GM21825 (cell line): ENCODE results near the gene TAF10.

Experiments
- ATAC-seq: cut with Tn5 transposase; IDR thresholded peaks from one replicate; pipeline ENCODE4 v1.9.1; 2021; ENCODE audit warnings: mild to moderate bottlenecking, moderate library complexity; ENCODE audit not compliant: unreplicated experiment

TAF10 gene

DNA sequence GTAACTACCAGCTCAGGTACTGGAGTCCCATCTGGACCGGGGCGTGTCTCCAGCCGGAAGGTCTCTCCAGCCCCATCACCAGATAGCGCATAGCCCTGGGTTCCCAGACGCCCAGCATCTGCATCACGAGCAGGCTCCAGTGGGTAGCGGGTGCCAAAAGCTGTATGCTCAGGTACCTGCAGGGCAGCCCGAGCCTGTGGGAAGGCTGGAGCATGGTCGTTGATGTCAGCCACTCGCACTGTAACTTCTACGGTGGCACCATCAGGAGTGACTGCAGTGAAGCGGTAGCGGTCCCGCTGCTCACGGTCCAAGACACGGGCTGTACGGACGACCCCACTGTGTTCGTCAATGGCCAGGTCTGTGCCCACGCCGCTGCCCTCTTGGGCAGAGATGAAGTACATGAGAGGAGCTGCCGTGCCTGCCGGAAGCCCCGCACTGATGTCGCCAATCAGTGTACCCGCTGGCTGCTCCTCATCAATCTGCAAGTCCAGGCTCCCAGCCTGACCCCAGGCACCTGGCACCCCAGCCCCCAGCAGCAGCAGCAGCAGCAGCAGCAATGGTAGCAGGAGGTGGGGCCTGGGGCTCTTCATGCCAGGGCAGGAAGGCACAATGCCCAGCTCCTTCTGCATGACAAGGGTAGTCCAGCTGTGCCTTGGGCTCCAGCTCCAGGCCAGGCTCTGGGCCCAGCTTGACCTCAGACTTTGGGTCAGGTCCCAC lies 29.1 kb upstream of the TAF10 start:
- no peak for ATAC-seq

DNA sequence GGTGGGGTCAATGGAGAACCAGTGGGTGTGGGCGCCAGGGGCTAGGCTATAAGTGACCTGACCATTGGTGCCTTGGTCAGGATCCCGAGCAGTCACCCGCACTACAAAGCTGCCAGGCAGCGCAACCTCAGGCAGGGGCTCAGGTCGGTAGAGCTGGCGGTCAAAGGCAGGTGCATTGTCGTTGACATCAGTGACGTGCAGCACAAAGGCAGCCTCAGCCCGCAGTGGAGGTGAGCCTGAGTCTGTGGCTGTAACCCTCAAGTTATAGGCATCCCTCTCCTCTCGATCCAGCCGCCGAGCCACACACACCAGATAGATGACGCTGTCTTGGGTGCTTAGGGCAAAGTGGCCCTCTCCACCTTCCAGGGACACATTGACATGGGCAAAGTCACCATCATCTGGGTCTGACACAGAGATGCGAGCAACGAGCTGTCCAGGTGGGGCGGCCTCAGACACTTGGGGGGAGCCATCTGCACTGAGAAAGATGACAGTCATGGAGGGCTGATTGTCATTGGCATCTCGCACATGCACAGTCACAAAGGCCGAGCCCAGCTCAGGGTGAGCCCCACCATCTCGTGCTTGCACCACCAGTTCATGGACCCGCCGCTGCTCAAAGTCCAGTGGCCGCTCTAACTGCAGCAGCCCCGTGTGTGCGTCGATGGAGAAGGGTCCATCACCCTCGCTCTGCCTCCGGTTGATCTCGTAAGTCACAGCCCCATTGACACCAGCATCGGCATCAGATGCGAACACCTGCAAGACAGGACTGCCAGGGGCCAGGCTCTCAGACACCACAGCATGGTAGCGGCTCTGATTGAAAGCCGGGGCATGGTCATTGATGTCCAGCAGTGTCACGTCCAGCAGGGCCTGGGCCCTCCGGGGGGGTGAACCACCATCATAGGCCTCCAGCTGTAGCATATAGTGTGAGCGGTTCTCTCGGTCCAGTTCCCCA lies 28.3 kb upstream of the TAF10 start:
- ATAC-seq: no peak

GRCh38 chr11:6638429-6638828 lies 26.4 kb upstream of the TAF10 start:
- no peak for ATAC-seq

DNA sequence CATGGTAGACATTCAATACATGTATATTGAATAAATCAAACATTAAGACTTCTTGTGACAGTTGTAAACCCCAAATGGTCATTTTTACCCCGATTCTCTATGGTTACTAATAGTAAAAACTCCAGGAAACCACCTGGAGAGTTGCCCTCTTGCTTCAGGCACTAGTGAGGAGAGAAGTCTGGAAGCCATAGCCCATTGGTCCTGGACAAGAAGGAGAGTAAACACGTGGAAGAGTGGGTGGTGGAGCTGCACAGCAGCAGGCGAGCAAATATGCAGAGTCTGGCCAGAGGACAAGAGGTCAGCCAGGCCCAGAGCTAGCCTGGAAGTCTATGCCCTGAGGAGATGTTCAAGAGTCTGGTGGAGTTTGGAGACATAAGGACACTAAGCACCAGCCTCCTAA lies 25.9 kb upstream of the TAF10 start:
- ATAC-seq: no peak

- no peak for ATAC-seq
These were observed 24.5 kb upstream of the TAF10 start for GRCh38 chr11:6636480-6636879.

GRCh38 chr11:6635082-6635932 lies 23.3 kb upstream of the TAF10 start:
- ATAC-seq: no peak

DNA sequence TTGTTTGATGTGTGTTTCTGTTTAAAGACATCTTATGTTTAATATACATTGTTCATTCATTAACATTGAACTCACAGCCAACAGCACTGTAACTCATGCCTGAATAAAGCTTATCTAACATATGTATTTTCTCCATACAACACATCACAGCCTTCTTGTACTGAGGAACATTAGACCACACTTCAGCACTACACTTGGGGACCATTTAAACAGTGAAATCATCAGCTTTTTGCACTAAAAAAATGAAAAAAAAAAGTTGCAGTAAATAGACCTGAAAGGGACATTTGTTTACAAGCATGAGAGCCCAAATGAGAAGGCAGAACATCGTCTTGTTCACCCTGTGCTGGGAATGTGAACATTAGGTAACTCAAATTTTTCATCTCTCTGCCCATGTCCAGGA lies 22.5 kb upstream of the TAF10 start:
- no peak for ATAC-seq

- ATAC-seq: no peak
These were observed 21.7 kb upstream of the TAF10 start for GRCh38 chr11:6633422-6634408.

GRCh38 chr11:6632116-6633073 lies 20.4 kb upstream of the TAF10 start:
- no peak for ATAC-seq

GRCh38 chr11:6631361-6631890 lies 19.4 kb upstream of the TAF10 start:
- no peak for ATAC-seq

DNA sequence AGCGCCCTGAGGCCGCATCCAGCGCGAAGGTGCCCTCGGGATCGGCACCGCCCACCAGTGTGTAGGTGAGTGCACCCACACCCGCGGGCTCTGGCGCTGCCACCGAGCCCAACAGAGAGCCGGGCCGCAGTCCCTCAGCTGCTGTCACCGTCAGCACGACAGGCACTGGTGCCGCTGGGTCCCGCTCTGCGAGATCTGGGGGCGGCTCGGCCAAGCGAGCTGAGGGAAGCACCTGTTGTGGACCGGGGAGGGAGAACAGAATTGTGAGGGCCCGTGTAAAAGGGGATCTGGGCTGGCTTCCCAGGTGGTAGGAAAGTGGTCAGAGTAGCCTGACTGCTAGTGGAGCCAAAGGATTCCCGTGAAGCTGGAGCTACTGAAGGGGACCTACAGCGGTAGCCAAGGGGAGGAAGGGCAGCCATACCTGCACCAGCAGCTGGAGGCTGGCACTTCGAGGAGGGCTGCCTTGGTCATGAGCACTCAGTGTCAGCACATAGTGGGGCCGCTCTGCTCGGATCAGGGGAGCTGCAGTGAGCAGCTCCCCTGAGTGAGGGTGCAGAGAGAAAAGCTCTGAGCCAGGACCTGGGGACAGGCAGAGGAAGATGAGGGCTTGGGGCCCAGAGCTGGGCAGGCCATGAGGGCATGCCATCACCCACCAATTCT lies 18.7 kb upstream of the TAF10 start:
- no peak for ATAC-seq

DNA sequence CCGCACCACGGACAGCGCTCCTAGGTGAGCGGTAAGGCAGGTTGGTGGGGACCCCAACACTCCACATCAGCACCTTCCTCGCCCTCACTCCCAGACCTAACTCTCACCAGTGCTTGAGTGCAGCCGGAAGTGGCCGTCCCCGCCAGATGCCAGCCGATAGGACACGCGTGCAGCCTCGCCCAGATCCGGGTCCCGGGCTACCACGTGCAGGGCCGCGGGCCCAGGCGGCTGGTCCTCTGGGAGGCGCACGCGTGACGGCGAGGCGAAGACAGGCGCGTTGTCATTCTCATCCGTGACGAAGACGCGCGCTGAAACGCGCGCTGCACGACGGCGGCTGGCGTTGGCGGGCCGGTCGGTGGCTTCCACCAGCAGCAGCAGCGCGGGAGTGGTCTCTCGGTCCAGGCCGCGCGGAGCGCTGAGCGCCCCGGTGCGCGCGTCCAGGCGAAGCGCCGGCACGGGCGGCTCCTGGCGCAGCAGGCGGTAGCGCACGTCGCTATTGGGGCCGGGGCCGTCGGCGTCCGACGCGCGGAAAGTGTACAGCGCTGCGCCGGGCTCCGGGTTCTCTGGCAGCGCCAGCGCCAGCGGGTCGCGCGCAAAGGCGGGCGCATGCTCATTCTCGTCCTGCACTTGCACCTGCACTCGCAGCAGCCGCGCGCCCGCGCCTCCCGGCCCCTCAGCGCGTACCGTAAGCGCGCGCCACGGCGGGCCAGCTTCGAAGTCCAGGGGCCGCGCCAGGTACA lies 18.0 kb upstream of the TAF10 start:
- ATAC-seq: no peak

DNA sequence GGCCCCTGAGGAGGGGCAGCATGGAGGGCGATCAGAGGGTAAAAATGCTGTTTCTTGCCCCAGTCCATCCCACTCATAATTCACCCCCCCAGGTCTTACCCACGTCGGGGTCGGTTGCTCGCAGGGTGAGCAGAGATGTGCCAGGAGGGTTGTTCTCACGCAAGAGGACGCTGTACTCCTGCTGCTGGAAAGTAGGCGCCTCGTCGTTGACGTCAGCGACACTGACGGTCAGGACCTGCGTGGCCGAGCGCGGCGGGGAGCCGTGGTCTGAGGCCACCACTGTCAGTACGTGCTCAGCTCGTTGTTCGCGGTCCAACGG lies 17.5 kb upstream of the TAF10 start:
- ATAC-seq: no peak

GRCh38 chr11:6628526-6628925 lies 16.5 kb upstream of the TAF10 start:
- no peak for ATAC-seq

- ATAC-seq: peak; percentile 71
These were observed 15.8 kb upstream of the TAF10 start for GRCh38 chr11:6627762-6628241.

- no peak for ATAC-seq
These were observed 15.2 kb upstream of the TAF10 start for GRCh38 chr11:6626971-6627761.
